MG63 (cell line): ENCODE measurements around the gene KIAA0232. TPM values are rescaled to one million over a fixed set of nuclear protein-coding genes. Genes with fewer than 3 reads are reported as not detected.
A peak's percentile ranks its signal among the peaks of the same experiment; 100 is the strongest.

Experiments used
- DNase-seq: peaks from one replicate; pipeline ENCODE4 v3.0.0-alpha.2; 2020
- H3K27me3 ChIP-seq: fragments of 250-450 bp; sonication (Bioruptor Pico); 2 replicates; pipeline ENCODE4 v1.5.1; 2020; ENCODE audit warnings: mild to moderate bottlenecking, moderate library complexity
- H3K36me3 ChIP-seq: fragments of 250-450 bp; sonication (Bioruptor Pico); 2 replicates; pipeline ENCODE4 v1.5.1; 2020; ENCODE audit warnings: mild to moderate bottlenecking, moderate library complexity
- H3K4me3 ChIP-seq: fragments of 250-450 bp; sonication (Bioruptor Pico); 2 replicates; pipeline ENCODE4 v1.5.1; 2020; ENCODE audit warnings: mild to moderate bottlenecking, moderate library complexity
- H3K9me3 ChIP-seq: fragments of 250-450 bp; sonication (Bioruptor Pico); 2 replicates; pipeline ENCODE4 v1.5.1; 2020; ENCODE audit warnings: mild to moderate bottlenecking, moderate library complexity
- total RNA-seq: library from RNA; depleted of rRNA; stranded (reverse); fragments of >200 nt; shearing (Covaris generic); gene quantifications from 2 replicates; pipeline ENCODE4 v1.2.3, GENCODE V29; 2014; ENCODE audit warnings: low replicate concordance

KIAA0232 gene
- total RNA-seq, 1 experiment from 2014 or later = 2.9 TPM

DNA sequence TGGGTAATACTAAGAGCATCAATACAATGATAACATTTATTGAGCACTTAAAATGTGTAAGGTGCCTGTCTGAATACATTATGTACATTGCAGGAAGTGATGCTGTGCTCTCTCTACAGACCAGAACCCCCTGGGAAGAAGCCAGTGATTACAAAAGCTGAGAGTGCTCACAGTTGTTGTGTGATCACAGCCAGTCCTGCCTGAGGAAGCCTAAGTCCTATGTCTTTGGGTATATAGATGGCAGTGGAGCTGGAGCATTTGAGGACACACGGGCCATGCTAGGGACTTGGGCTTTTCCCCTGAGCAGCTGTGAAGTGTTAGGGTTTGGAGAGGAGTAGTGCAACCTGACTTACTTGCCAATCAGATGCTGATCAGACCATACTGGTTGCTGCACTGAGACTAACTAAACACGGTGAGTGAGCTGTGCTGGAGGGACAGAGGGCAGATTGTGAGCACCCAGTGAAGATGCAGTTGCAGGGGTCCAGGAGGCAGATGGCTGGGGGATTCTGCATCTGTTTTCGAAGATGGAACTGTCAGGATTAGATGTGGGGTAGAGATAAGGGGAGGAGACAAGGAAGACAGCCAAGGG lies 66.3 kb downstream of the KIAA0232 start:
- H3K9me3 ChIP-seq = no peaks in the 10 kb centered on the region
- DNase-seq = no peak
- no peaks in the 10 kb centered on the region for H3K27me3 ChIP-seq
- no peak overlapping the region for H3K4me3 ChIP-seq
- H3K36me3 ChIP-seq = peaks cover 6% of the 10 kb centered on the region; the same call in 1 of the 2 replicates

DNA sequence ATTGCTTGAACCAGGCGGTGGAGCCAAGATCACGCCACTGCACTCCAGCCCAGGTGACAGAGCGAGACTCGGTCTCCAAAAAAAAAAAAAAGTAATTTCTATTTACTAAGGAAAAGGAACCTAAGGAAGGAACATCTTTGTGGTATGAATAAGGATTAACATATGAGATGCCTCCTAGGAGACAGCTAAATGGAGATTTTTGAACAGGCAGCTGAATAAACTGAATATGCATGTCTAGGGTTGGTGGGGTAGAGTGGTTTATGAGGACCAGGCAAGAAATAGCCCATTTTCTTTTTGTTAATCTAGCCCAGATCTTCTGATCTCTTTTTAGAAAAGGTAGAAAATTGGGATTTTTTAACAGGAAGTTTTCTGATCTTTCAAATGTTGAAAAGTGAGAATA lies 67.2 kb downstream of the KIAA0232 start:
- DNase-seq = no peak
- Histone ChIP-seq H3K4me3 (no peak overlapping the region), H3K9me3 (no peaks in the 10 kb centered on the region), H3K36me3 (peaks cover 6% of the 10 kb centered on the region; the same call in 1 of the 2 replicates), H3K27me3 (no peaks in the 10 kb centered on the region)

DNA sequence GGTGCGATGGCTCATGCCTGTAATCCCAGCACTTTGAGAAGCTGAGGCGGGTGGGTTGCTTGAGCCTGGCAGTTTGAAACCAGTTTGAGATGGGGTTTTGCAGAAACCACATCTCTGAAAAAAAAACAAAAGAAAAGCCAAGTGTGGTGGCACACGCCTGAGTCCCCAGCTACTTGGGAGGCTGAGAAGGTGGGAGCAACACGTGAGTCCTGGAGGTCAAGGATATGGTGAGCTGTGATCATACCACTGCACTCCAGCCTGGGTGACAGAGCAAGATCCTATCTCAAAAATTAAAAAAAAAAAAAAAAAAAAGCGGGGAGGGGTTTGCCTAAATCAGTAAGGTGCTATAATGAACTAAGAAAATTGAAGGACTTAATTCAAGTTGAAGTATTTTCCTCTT lies 68.9 kb downstream of the KIAA0232 start:
- DNase-seq = no peak
- Histone ChIP-seq H3K36me3 (peaks cover 6% of the 10 kb centered on the region; the same call in 1 of the 2 replicates), H3K4me3 (no peak overlapping the region), H3K27me3 (no peaks in the 10 kb centered on the region), H3K9me3 (no peaks in the 10 kb centered on the region)

DNA sequence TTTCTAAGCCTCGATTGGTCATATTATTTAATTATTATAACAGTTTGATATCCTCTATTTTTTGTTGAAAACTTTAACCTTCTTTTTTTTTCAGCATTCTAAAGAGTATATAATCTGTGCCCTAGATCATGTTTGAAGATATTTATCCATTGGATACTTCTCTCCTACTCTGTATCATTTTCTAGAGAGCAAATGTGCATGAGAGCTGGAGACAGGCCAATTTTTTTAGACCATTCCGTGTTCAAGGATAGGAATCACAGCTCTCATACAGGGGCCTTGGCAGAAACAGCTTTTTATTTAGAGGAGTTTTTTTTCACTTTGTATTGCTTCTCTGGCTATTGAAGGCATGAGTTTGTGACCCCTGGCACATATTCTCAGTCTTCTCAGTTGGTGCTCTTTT lies 69.4 kb downstream of the KIAA0232 start:
- Histone ChIP-seq H3K36me3 (peaks cover 6% of the 10 kb centered on the region; the same call in 1 of the 2 replicates), H3K9me3 (no peaks in the 10 kb centered on the region), H3K27me3 (no peaks in the 10 kb centered on the region), H3K4me3 (no peak overlapping the region)
- no peak for DNase-seq

DNA sequence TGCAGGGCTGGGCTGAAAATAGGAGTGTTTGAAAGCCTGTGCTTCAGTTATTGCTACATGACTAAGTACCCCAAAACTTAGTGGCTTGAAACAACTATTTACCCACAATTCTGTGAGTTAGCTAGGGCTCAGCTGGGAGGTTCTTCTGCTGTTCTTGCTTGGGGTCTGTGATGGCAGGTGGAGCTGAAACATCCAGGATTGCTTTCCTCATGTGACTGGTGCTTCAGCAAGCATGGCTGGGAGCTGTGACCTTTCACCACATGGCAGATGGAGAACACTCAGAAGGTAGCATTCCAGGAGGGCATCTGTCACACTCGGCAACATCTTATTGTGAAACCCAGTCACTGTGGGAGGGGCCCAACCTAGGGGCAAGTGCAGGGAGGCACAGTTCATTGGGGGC lies 70.1 kb downstream of the KIAA0232 start:
- no peak for DNase-seq
- H3K36me3 ChIP-seq = peaks cover 6% of the 10 kb centered on the region; the same call in 1 of the 2 replicates
- no peak overlapping the region for H3K4me3 ChIP-seq
- H3K27me3 ChIP-seq = no peaks in the 10 kb centered on the region
- no peaks in the 10 kb centered on the region for H3K9me3 ChIP-seq

DNA sequence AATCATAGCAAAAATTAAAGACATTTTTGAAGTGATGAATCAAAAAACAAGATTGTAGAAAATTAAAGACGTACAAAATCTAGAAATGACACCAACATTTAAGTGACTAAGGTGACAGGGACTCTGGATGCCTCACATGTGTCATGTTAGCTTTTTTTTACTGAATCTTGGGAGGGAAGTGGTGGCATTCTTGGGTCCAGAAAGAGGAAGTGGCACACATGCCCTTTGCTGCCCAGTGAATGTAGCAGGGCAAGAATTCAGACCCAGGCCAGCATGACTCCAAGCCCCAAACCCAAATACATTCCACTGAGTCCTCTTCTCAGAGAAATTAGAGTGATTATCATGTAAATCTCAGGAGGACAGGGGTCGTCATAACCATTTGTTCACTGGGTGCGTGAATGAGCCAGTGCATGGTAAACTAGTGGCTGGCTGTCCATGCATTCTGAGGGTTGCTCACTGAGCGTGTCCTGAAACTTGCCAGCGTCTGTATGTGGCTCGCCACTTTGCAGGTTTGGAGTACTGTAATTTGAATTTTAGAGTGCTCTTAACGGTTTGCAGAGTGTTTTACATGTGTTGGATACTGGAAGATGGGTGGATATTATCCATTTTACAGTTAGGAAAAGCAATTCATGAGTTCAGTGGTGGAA lies 71.7 kb downstream of the KIAA0232 start:
- DNase-seq = no peak

DNA sequence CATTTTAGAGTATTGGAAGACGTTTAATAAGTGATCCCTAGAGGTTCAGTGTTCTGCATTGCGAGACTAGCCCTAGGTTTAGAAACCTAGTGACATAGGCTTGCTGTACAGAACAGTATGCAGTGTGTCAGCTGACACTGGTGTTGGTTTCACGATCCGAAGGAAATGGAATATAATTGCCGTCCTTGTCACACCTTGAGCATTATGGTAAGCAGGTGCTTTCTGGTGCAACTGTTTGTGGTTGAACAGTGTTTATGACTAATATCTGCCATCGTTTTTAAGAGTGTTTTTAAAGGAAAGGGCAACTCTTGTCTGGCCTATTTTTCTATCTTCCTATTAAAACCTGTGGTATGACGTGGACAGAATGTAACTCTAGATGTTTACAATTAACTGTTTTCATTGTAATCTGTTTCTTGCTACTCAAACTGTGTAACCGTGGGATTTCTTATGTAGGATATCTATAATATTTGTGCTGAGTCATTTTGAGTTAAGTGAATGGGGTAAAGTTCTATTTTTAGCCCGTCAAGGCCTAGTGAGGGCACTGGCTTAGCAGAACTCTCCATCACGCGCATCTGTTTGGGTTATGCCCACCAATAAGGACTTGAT lies 73.3 kb downstream of the KIAA0232 start:
- no peak for DNase-seq
- Histone ChIP-seq H3K9me3 (no peaks in the 10 kb centered on the region), H3K36me3 (peaks cover 7% of the 10 kb centered on the region), H3K4me3 (no peak overlapping the region), H3K27me3 (no peaks in the 10 kb centered on the region)

More for the DNA sequence above, 71.7 kb downstream of the KIAA0232 start:
- no peaks in the 10 kb centered on the region for H3K27me3 ChIP-seq
- H3K4me3 ChIP-seq = no peak overlapping the region
- 0 out of 2 replicates have a peak, but pooled peaks cover 3% of the 10 kb centered on the region for H3K36me3 ChIP-seq
- H3K9me3 ChIP-seq = no peaks in the 10 kb centered on the region

DNA sequence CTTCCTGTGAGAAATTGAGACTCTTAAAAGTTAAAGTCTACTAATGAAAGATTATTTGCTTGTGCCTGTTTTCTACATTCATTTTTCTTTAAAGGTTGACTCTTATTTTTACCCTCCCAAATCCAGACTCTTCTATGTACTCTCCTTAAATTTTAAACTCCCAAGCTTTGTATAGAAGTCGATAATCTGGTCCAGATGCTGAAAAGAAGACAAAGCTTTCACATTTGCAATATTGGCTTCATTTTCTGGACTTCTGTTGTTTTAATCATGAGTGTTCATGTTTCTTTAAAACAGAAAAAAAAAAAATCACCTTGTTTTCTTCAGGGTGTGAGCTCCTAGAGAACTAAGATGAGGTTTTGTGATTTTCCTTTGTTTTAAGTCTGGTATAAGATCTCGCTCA lies 73.9 kb downstream of the KIAA0232 start:
- peaks cover 5% of the 10 kb centered on the region for H3K36me3 ChIP-seq
- no peak overlapping the region for H3K4me3 ChIP-seq
- DNase-seq = no peak
- H3K27me3 ChIP-seq = no peaks in the 10 kb centered on the region
- H3K9me3 ChIP-seq = no peaks in the 10 kb centered on the region

DNA sequence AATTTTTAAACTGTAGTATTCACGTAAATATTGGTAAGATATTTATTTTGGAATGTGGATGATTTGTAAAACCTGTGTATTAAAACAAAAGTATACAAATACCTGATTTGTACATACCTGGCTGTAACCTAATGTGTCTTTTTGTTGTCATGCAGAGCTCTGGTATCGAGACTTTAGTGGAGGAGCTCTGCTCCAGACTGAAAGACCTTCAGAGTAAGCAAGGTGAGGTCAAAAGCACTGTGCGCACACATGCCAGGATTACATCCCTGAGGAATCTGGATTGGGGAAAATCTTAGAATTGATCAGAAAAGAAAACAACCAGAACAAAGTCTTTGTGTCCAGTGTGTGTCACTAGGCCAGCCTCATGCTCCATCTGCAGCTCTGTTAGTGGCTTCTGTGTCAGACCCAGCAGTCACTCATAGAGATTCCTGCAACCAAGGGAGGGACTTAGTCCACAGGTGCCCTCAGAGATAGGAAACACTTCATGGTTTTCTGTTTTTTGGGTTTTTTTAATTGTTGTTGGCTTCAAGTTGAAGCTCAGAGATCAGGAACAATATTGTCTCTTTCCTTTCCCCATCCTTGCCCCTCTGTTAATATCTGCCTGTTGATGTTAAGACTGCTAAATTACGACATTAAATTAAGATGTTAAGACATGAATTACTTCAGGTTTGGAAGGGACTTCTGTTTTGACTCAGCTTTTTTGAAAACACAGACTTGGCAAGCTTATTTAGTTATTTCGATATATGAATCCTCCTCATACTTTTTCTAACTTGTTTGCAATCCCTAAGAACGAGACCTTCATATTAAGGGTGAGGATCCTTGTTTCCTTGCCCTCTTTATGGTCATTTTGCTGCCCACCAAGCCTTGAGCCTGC lies 74.7 kb downstream of the KIAA0232 start:
- no peaks in the 10 kb centered on the region for H3K9me3 ChIP-seq
- DNase-seq = no peak
- no peaks in the 10 kb centered on the region for H3K27me3 ChIP-seq
- peaks cover 8% of the 10 kb centered on the region for H3K36me3 ChIP-seq
- H3K4me3 ChIP-seq = no peak overlapping the region

DNA sequence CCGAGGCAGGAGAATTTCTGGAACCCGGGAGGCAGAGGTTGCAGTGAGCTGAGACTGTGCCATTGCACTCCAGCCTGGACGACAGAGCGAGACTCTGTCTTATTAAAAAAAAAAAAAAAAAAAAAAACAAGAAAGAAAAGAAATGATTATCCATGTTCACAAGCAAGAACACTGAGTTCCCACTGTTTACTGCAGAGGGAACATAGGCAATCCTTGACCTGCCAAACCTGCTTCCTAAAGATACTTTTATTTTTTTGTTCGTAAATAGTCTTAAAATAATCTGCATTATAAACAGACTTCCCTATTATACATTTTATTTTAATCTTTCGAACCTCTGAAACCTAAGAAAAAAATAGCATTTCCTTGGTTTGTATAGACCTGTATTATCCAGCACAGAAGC lies 76.5 kb downstream of the KIAA0232 start:
- Histone ChIP-seq H3K36me3 (peaks cover 14% of the 10 kb centered on the region), H3K4me3 (no peak overlapping the region)

DNA sequence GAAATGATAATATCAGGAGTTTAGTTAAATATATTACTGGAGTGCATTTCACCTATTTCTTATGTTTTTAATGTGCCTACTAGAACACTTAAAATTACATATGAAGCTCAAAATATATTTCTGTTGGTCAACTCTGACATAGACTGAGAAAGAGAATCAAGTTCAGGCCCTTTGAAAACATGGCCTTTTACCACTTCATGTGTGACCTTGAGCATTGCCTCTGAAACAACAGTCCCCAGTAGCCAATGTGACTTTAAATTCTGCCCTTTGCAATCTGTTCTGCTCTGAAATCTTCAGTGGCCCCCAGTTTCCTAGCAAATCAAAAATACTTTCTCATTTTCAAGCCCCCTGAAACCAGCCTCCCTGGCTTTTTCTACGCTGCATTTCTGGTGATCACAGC lies 77.0 kb downstream of the KIAA0232 start:
- no peak for DNase-seq
- Histone ChIP-seq H3K27me3 (no peaks in the 10 kb centered on the region), H3K9me3 (no peaks in the 10 kb centered on the region), H3K4me3 (no peak overlapping the region), H3K36me3 (peaks cover 15% of the 10 kb centered on the region)

More for the DNA sequence above, 76.5 kb downstream of the KIAA0232 start:
- H3K27me3 ChIP-seq = no peaks in the 10 kb centered on the region
- no peak for DNase-seq
- H3K9me3 ChIP-seq = no peaks in the 10 kb centered on the region

DNA sequence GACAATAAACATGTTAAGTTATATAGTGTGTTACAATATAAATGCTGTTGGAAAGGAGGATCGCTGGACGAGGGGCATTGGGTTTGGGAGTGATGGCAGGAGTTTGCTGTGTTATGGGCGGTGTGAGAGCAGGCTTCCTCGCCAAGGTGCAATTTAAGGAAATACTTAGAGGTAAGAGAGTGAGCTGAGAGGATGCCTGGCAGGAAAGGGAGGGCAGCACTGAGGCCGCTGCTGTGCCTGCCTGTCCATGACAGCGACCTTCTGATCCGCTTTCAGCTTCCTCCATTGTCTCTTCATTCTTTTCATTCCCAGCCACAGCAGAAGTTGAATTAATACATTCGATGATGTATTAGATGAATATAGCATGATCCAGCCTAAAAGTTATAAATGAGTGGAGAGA lies 85.9 kb downstream of the KIAA0232 start:
- Histone ChIP-seq H3K36me3 (peaks cover 7% of the 10 kb centered on the region), H3K27me3 (no peaks in the 10 kb centered on the region), H3K4me3 (no peak overlapping the region), H3K9me3 (no peaks in the 10 kb centered on the region)
- no peak for DNase-seq

DNA sequence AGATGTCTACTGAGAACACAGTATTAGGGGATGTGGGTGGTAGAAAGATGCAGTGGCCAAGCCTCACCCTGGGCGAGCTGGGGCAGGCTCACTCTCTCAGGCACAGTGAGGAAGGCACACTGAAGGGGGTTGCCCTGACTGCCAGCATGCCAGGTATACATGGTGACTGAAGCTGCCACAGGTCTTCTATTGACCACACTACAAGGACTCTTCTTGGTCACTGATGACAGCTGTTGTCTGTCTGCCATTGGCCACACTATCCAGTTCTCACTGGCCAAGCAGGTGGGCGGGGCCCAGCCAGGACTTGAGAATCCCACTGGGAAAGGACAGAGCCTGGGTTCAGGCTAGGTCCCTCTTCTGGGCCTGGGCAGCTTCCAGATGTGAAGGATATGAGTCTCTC lies 87.4 kb downstream of the KIAA0232 start:
- no peak overlapping the region for H3K4me3 ChIP-seq
- no peak for DNase-seq
- H3K9me3 ChIP-seq = no peaks in the 10 kb centered on the region
- peaks cover 15% of the 10 kb centered on the region for H3K36me3 ChIP-seq
- no peaks in the 10 kb centered on the region for H3K27me3 ChIP-seq

DNA sequence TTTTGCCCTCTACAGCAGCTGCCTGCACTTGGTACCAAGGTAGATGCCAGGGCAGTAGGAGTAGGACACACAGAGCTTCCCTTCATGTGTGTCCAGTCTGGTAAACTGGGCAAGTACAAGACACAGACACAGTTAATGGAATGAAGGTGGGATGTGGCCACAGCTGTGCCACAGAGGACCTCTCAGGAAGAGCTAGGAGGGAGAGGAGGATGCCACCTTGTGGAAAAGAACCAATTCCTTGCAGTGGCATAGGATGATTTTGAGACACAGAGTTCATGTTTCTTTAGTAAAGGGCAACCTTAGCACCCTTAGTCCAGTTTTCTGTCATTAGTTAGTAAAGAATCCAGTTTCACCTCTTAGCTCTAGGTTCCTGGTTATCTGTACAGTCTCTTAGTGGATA lies 90.8 kb downstream of the KIAA0232 start:
- Histone ChIP-seq H3K36me3 (peaks cover 13% of the 10 kb centered on the region), H3K27me3 (no peaks in the 10 kb centered on the region), H3K4me3 (no peak overlapping the region), H3K9me3 (no peaks in the 10 kb centered on the region)
- DNase-seq = no peak

DNA sequence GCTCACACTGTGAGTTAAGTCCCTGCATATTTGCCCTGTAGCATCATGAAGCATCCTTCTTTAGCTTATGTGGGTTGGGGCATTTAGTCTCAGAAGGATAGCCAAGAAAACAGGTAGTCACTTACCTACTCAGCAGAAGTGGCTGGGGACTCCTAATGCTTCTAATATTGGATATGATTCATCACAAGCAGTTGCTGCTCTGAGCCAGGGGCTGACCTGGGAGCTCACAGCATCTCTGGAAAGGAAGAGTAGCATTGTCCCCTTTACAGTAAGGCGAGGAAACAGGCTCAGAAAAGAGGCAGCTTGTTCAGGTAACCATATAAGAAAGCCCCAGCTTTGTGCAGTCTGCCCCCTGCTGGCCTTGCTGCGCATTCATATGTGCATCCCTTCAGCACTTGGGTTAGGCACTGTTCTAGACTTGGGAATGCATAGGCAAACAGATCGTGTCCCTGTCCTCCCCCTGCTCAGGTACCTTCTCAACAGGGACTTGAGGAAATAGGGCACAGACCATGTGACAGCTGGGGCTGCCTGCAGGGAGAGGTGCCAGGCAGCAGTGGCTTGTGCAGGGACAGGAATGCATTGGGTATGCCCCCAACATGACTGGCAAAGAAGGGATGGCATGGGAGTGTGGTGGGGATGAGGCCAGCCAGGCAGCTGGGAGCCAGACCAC lies 91.4 kb downstream of the KIAA0232 start:
- no peak overlapping the region for H3K4me3 ChIP-seq
- peak; percentile 25 for DNase-seq
- H3K9me3 ChIP-seq = no peaks in the 10 kb centered on the region
- H3K27me3 ChIP-seq = no peaks in the 10 kb centered on the region
- H3K36me3 ChIP-seq = peaks cover 13% of the 10 kb centered on the region

DNA sequence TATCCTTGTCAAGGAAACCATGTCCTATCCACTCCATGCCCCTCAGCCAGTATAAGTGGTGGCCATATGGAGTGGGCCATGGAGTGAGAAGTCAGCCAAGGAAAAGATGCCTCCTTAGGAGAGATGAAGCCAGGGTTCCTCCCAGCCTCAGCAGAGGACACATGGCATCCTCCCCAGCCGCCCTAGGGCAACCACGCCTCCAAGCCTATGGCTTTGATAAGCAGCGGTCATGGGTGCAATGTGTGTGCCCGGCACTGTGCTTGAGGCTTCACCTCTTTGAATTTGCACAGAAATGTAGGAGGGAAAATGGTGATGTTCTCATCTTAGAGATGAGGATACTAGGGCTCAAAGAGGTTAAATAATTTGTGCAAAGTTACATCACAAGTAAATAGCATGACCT lies 92.5 kb downstream of the KIAA0232 start:
- peaks cover 13% of the 10 kb centered on the region for H3K36me3 ChIP-seq
- no peaks in the 10 kb centered on the region for H3K27me3 ChIP-seq
- DNase-seq = no peak
- H3K9me3 ChIP-seq = no peaks in the 10 kb centered on the region
- no peak overlapping the region for H3K4me3 ChIP-seq
